ENCODE data around the gene SF3A1. TPM values are rescaled to one million over a fixed set of nuclear protein-coding genes. Genes with fewer than 3 reads are reported as not detected.

SF3A1 gene
- total and polyA plus RNA-seq, 2 donors (not counting 1 experiment from before 2014, with no cell fraction given), result 92.1 to 283 TPM

DNA sequence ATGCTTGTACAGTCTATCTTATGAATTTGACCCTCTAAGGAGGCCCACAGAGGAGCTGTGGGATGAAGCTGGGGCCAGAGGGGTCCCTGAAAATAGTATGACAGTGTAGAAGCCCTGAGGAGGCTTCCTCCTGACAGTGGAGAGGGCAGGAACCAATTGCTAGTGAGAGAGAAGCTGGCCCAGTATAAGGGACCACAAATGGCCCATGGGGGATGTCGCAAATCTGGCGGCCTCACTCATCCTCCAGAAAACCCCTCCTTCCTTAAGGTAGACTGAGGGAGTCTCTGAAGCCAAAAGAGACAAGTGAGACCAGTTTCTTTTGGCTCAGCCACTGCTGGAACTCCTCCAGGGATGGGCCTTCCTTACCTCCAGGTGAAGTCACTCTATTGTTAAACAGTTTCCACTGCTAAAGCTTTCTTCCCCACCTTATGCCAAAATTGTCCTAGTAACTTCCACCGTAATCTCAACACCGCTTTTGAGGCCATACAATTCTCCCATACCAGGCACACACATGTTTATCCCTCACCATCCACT lies 49.6 kb downstream of the SF3A1 start:
- no peaks in the 10 kb centered on the region for H4K20me1 ChIP-seq (ENCODE audit: control insufficient read depth, insufficient read depth, low read length, poor library complexity, severe bottlenecking)
- no peak for TF ChIP-seq EZH2 (IDR thresholded peaks at IDR 0.05; ENCODE audit: borderline replicate concordance, insufficient read depth, low read depth, low read length, poor library complexity, severe bottlenecking)
- TF ChIP-seq, protein P1, sequence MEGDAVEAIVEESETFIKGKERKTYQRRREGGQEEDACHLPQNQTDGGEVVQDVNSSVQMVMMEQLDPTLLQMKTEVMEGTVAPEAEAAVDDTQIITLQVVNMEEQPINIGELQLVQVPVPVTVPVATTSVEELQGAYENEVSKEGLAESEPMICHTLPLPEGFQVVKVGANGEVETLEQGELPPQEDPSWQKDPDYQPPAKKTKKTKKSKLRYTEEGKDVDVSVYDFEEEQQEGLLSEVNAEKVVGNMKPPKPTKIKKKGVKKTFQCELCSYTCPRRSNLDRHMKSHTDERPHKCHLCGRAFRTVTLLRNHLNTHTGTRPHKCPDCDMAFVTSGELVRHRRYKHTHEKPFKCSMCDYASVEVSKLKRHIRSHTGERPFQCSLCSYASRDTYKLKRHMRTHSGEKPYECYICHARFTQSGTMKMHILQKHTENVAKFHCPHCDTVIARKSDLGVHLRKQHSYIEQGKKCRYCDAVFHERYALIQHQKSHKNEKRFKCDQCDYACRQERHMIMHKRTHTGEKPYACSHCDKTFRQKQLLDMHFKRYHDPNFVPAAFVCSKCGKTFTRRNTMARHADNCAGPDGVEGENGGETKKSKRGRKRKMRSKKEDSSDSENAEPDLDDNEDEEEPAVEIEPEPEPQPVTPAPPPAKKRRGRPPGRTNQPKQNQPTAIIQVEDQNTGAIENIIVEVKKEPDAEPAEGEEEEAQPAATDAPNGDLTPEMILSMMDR (IDR thresholded peaks at IDR 0.05), result no peak
- Mint-ChIP-seq H3K27me3 (no peaks in the 10 kb centered on the region), H3K27ac (peak overlapping the region; percentile 89), H3K4me3 (peak overlapping the region; percentile 80), H3K4me1 (peaks cover 99% of the 10 kb centered on the region), H3K9me3 (ENCODE audit: insufficient read depth) (no peaks in the 10 kb centered on the region)
- DNase-seq, result no peak
- intact Hi-C loops (cut with micrococcal nuclease), result no loop called here
- POLR2A ChIA-PET, result interaction anchor here (1.3 to 8.1 kb wide), 2 partner anchors 17 to 19 kb away, joined by 5 to 56 read pairs; partner anchors contain the start of genes CASTOR1 and TBC1D10A
- peaks cover 100% of the 10 kb centered on the region in 2 donors for H3K4me1 ChIP-seq (ENCODE audit: control insufficient read depth in 2 of 2, insufficient read depth in 2 of 2, low read length in 2 of 2)
- H2AFZ ChIP-seq (ENCODE audit: insufficient read depth, low read depth, low read length, poor library complexity, severe bottlenecking), result peak overlapping the region; percentile 34
- peak overlapping the region; percentile 73 to 86 for H3K27ac ChIP-seq (ENCODE audit: low read length in 2 of 2)
- CTCF ChIA-PET, result interaction anchor here (0.7 to 19.2 kb wide), 5 partner anchors 9 to 84 kb away, joined by 3 to 229 read pairs (median 3); partner anchors contain the start of genes CASTOR1 and TBC1D10A
- WGBS (ENCODE audit: insufficient coverage), result 64% methylated on average over 3 of the region's 4 CpGs
- H3K4me3 ChIP-seq (ENCODE audit: control extremely low read depth in 1 of 5, extremely low read depth in 1 of 5, insufficient read depth in 1 of 5, low read depth in 2 of 5, low read length in 4 of 5), result peak overlapping the region in 2 of 5 experiments; percentile 43 to 55
- no peaks in the 10 kb centered on the region for H3K27me3 ChIP-seq (replicated peaks in 1 of 4; ENCODE audit: control extremely low read depth in 1 of 4, control insufficient read depth in 3 of 4, insufficient read depth in 4 of 4, low read length in 3 of 4)
- H3K4me2 ChIP-seq (replicated peaks; ENCODE audit: low read depth, low read length, poor library complexity, severe bottlenecking), result peak overlapping the region; percentile 83
- no peak for ATAC-seq (ENCODE audit: low read depth)
- peak overlapping the region; percentile 50 for H3K9ac ChIP-seq (ENCODE audit: low read length)
- no peaks in the 10 kb centered on the region for H3K36me3 ChIP-seq (replicated peaks in 1 of 2; ENCODE audit: control extremely low read depth in 1 of 2, control insufficient read depth in 1 of 2, extremely low read depth in 1 of 2, insufficient read depth in 2 of 2, low read length in 1 of 2)
- no peaks in the 10 kb centered on the region for H3K9me3 ChIP-seq (ENCODE audit: control extremely low read depth in 1 of 3, control insufficient read depth in 2 of 3, insufficient read depth in 1 of 3, low read length in 2 of 3)
- H3K79me2 ChIP-seq (ENCODE audit: control insufficient read depth, insufficient read depth, low read length), result peaks cover 42% of the 10 kb centered on the region

DNA sequence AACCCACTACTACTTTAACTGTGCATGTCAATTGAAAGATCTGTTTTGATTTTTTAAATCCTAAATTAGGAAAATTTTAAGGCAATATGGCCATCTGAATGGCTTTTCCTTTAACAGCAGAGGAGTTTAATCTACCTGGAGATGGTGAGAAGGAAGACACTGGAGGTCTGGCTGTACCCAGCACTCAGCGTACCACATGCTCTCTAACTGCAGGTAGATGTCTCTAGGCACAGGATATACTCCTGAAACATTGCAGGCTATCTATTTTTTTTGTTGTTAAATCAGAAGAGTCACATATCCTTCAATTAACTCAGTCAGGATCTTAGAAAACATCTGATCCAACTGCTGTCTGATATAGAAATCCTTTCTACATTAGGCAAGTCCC lies 50.1 kb downstream of the SF3A1 start:
- ATAC-seq (ENCODE audit: low read depth), result no peak
- Histone ChIP-seq H3K36me3 (replicated peaks in 1 of 2; ENCODE audit: control extremely low read depth in 1 of 2, control insufficient read depth in 1 of 2, extremely low read depth in 1 of 2, insufficient read depth in 2 of 2, low read length in 1 of 2) (no peaks in the 10 kb centered on the region), H4K20me1 (ENCODE audit: control insufficient read depth, insufficient read depth, low read length, poor library complexity, severe bottlenecking) (no peaks in the 10 kb centered on the region), H3K4me1 (ENCODE audit: control insufficient read depth in 2 of 2, insufficient read depth in 2 of 2, low read length in 2 of 2) (peaks cover 100% of the 10 kb centered on the region in 2 donors), H3K27me3 (replicated peaks in 1 of 4; ENCODE audit: control extremely low read depth in 1 of 4, control insufficient read depth in 3 of 4, insufficient read depth in 4 of 4, low read length in 3 of 4) (no peaks in the 10 kb centered on the region), H3K4me2 (replicated peaks; ENCODE audit: low read depth, low read length, poor library complexity, severe bottlenecking) (peak overlapping the region; percentile 83), H3K9me3 (ENCODE audit: control extremely low read depth in 1 of 3, control insufficient read depth in 2 of 3, insufficient read depth in 1 of 3, low read length in 2 of 3) (no peaks in the 10 kb centered on the region), H3K27ac (ENCODE audit: low read length in 2 of 2) (peak overlapping the region; percentile 73 to 86), H3K4me3 (ENCODE audit: control extremely low read depth in 1 of 5, extremely low read depth in 1 of 5, insufficient read depth in 1 of 5, low read depth in 2 of 5, low read length in 4 of 5) (peak overlapping the region; percentile 26 to 55 (median 43)), H3K79me2 (ENCODE audit: control insufficient read depth, insufficient read depth, low read length) (peaks cover 41% of the 10 kb centered on the region), H2AFZ (ENCODE audit: insufficient read depth, low read depth, low read length, poor library complexity, severe bottlenecking) (peak overlapping the region; percentile 34), H3K9ac (ENCODE audit: low read length) (peak overlapping the region; percentile 50)
- DNase-seq, result no peak
- intact Hi-C loops (cut with micrococcal nuclease), result no loop called here
- TF ChIP-seq, protein P1 (IDR thresholded peaks at IDR 0.05), result no peak
- no peak for TF ChIP-seq EZH2 (IDR thresholded peaks at IDR 0.05; ENCODE audit: borderline replicate concordance, insufficient read depth, low read depth, low read length, poor library complexity, severe bottlenecking)
- Mint-ChIP-seq H3K9me3 (ENCODE audit: insufficient read depth) (no peaks in the 10 kb centered on the region), H3K4me3 (peak overlapping the region; percentile 80), H3K27me3 (no peaks in the 10 kb centered on the region), H3K27ac (peak overlapping the region; percentile 89), H3K4me1 (peaks cover 99% of the 10 kb centered on the region)
- POLR2A ChIA-PET, result interaction anchor here (1.3 to 8.1 kb wide), 2 partner anchors 16 to 20 kb away, joined by 5 to 56 read pairs; partner anchors contain the start of genes CASTOR1 and TBC1D10A
- CTCF ChIA-PET, result interaction anchor here (0.7 to 19.2 kb wide), 6 partner anchors 10 to 85 kb away, joined by 3 to 229 read pairs (median 3); partner anchors contain the start of genes CASTOR1, RNF215 and TBC1D10A
- 0% methylated on average over 1 of the region's 1 CpG for WGBS (ENCODE audit: insufficient coverage)

Measured in B cell (primary cell).